ENCODE results near the gene LIG1.
"Not testable (repeated sequence)": the region's sequence is repeated elsewhere in the genome, so short reads cannot be mapped to it uniquely, and the experiment has no call there.

Gene LIG1

GRCh38 chr19:48090281-48090802 lies 79.8 kb downstream of the LIG1 start:
- intact Hi-C loops (cut with DNase I; ENCODE audit: low total_unique reads): no loop called here
- Histone ChIP-seq H3K9me3 (peaks cover 0 to 7% (median 0%) of the 10 kb centered on the region in 3 donors), H3K4me1 (no peaks in the 10 kb centered on the region), H3K4me3 (no peak overlapping the region), H3K36me3 (peaks cover 24 to 31% (median 27%) of the 10 kb centered on the region in 3 donors), H3K27me3 (no peaks in the 10 kb centered on the region), H3K27ac (no peak overlapping the region)
- no peak for TF ChIP-seq CTCF (IDR thresholded peaks at IDR 0.05)
- no peak for DNase-seq

- H3K36me3 ChIP-seq: peaks cover 12 to 17% (median 13%) of the 10 kb centered on the region in 3 donors
- H3K27me3 ChIP-seq; H3K4me3 ChIP-seq; H3K4me1 ChIP-seq; H3K27ac ChIP-seq; H3K9me3 ChIP-seq; intact Hi-C loops (cut with DNase I; ENCODE audit: low total_unique reads); DNase-seq: not testable (repeated sequence)
Measured at GRCh38 chr19:48088991-48089390, 81.2 kb downstream of the LIG1 start.

- no peaks in the 10 kb centered on the region for H3K4me1 ChIP-seq
- no peaks in the 10 kb centered on the region for H3K27me3 ChIP-seq
- no peak overlapping the region for H3K27ac ChIP-seq
- no peaks in the 10 kb centered on the region for H3K9me3 ChIP-seq
- peaks cover 0 to 3% (median 0%) of the 10 kb centered on the region in 3 donors for H3K36me3 ChIP-seq
- H3K4me3 ChIP-seq: no peak overlapping the region
- DNase-seq: no peak
- TF ChIP-seq CTCF (IDR thresholded peaks at IDR 0.05): no peak
- intact Hi-C loops (cut with DNase I; ENCODE audit: low total_unique reads): no loop called here
Measured at GRCh38 chr19:48085904-48086864, 84.0 kb downstream of the LIG1 start.

- intact Hi-C loops (cut with DNase I; ENCODE audit: low total_unique reads): no loop called here
- no peak for DNase-seq
- peaks cover 0 to 3% (median 0%) of the 10 kb centered on the region in 3 donors for H3K36me3 ChIP-seq
Measured at GRCh38 chr19:48085076-48085475, 85.1 kb downstream of the LIG1 start.

GRCh38 chr19:48081106-48081505 lies 89.0 kb downstream of the LIG1 start:
- no peak for DNase-seq
- H3K4me1 ChIP-seq: no peaks in the 10 kb centered on the region
- intact Hi-C loops (cut with DNase I; ENCODE audit: low total_unique reads): no loop called here
- peaks cover 7 to 9% (median 9%) of the 10 kb centered on the region in 3 donors for H3K36me3 ChIP-seq
- H3K27me3 ChIP-seq: no peaks in the 10 kb centered on the region
- no peak for TF ChIP-seq CTCF (IDR thresholded peaks at IDR 0.05)
- no peak overlapping the region for H3K4me3 ChIP-seq
- no peaks in the 10 kb centered on the region for H3K9me3 ChIP-seq
- no peak overlapping the region for H3K27ac ChIP-seq

More at GRCh38 chr19:48085076-48085475, 85.1 kb downstream of the LIG1 start:
- no peak overlapping the region for H3K27ac ChIP-seq
- H3K4me3 ChIP-seq: no peak overlapping the region
- H3K4me1 ChIP-seq: no peaks in the 10 kb centered on the region
- no peaks in the 10 kb centered on the region for H3K27me3 ChIP-seq
- no peak for TF ChIP-seq CTCF (IDR thresholded peaks at IDR 0.05)
- H3K9me3 ChIP-seq: no peaks in the 10 kb centered on the region

GRCh38 chr19:48070177-48070769 lies 99.9 kb downstream of the LIG1 start:
- H3K4me1 ChIP-seq; H3K4me3 ChIP-seq; H3K27me3 ChIP-seq; H3K9me3 ChIP-seq; intact Hi-C loops (cut with DNase I; ENCODE audit: low total_unique reads); DNase-seq; H3K27ac ChIP-seq: not testable (repeated sequence)
- peaks cover 5 to 37% (median 22%) of the 10 kb centered on the region in 3 donors for H3K36me3 ChIP-seq

Data from tibial artery (tissue), 4 donors.